ENCODE measurements around the gene AIPL1.

The AIPL1 gene

DNA sequence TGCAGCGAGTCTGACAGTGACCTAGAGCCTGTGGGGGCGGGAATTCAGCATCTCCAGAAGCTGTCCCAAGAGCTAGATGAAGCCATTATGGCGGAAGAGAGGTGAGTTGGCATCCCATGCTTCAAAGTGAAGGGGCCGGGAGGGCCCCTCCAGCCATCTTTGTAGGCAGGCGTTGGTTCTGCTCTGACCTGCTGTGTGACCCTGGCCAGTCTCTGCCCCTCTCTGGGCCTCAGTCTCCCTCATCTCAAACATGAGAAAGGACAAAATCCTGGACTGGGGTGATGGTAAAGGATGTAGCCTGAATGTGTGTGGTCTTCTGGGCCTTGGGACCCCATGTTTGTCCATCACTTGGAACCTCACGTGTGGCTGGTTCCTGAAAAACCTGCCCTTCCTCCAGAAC is 14.4 kb upstream of the AIPL1 start:
- DNase-seq (ENCODE audit: low read depth): no peak

DNA sequence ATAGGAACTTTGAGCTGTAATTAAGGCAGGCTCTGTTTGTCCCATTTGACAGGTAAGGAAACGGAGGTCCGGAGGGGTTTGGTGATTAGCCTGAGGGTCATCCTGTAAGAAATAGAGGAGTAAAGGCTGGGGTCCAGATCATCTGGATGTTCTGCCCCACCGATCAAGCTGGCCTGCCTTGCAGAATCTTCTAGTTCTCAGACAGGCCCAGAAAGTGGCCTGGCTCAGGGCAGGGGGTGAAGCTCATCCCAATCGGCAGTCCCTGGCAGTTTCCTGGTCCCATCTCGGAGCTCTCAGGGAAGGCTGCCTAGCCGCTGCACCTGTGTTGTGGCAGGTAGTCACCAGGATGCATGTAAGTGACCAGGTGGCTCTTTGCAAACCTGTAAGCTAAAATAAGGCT is 13.6 kb upstream of the AIPL1 start:
- DNase-seq (ENCODE audit: low read depth): no peak

DNA sequence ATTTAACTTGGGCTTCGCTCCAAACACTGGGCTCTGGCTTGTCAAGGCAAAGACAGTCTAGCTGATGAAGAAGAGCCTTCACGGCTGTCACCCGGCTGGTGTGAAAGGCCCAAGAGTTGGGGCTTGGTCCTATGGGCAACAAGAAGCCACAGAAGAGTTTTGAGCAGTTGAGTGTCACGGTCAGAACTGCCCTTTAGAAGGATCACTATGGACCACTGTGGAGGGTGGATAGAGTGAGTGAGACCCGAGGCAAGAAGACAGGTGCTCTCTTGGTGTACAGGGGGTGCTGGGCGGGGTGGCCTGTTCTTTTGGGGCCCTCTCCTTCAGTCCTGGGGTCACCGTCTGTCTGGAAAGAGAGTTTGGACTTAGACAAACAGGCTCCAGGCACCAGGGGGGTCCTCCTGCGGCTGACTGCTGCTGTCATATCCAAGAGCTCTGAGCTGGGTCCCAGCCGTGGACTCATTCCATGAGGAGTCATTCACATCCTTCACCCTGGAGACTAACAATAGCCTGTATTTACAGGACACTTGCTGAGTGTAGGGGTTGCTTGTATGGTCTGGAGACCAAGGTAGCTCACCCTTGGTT is 11.7 kb upstream of the AIPL1 start:
- DNase-seq (ENCODE audit: low read depth): no peak

DNA sequence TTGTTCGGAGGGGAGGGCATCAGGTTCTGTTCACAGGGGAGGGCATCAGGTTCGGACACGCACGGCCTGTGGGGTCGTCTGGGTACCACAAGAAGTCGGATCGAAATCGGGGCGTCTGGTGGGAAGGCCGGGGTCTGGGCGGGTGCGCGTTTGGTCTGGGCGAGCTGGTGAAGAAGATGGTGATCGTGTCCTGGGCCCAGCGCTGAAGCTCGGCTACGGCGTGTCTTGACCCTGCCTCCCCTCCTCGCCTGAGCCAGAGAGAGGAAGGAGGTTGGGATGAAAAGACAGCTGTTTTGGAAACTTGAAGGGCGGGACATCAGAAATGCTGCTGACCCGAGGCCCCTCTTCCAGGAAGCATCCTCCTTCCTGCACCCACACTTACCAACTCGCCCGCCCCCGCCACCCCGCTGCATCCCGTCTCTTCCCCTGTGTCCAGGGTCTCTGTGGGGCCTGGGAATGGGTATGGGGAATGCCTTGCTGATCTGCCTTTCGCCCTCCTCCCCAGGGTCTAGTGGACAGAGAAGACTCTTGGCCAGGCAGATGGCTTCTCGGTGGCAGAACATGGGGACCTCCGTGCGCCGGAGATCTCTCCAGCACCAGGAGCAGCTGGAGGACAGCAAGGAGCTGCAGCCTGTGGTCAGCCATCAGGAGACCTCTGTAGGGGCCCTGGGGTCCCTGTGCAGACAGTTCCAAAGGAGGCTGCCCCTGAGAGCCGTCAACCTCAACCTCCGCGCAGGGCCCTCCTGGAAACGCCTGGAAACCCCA is 9.8 kb upstream of the AIPL1 start:
- no peak for DNase-seq (ENCODE audit: low read depth)

DNA sequence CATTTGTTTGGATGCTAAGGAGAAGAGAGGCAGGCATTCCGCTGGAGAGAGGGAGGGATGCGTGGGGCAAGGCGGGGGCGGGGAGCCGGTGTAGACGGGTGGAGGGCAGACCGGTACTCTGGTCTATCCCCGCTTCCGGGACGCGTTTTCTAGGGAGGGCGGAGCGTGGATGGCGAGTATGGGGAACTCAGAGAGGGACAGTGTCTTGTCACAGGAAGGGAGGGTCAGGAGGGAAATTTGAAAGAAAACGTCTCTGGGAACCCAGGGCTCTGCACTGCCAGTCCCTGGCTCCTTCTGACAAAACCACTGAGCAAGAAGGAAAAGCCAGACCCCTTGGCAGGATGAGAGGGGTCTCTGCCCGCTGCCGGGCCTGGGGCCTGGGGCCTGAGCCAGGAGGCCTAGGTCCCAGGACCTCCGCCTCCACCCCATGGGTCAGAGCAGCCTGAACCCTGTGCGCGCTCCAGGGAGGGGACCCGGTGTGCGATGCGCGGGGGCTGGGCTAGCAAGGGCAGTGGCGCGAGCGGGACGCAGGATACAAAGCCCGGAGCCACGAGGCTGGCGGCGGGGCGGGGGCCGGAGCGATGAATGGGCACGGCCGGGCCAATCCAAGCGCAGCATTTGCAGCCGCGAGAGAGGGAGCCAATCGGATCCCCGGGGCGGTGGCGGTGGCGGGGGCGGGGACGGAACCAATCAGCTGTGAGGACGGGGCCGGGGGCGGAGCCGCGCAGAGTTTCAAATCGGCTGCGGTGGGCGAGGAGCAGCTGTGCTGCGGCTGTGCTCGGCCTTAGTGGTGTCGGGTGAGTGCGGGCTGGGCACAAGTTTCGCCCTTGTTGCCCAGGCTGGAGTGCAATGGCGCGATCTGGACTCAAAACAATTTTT is 9.0 kb upstream of the AIPL1 start, which contains the start of gene PIMREG:
Gene PIMREG, plus strand, starts transcription at position 764 of the 879 bp plus-strand sequence. CDS start 656 bp downstream, outside the sequence.
- DNase-seq (ENCODE audit: low read depth): peak; percentile 73

DNA sequence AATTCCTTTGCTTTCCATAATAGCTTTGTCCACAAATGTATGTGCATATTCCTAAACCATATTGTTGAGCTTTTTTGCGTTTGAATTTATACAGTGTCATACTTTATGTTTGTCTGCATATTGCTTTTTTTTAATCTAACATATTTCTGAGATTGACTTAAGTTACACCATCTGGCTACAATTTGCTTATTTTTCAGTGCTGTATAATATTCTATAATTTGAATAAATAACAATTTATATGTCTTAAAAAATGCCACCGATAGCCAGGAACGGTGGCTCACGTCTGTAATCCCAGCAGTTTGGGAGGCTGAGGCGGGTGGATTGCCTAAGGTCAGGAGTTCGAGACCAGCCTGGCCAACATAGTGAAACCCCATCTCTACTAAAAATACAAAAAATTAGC is 7.9 kb upstream of the AIPL1 start:
- no peak for DNase-seq (ENCODE audit: low read depth)

DNA sequence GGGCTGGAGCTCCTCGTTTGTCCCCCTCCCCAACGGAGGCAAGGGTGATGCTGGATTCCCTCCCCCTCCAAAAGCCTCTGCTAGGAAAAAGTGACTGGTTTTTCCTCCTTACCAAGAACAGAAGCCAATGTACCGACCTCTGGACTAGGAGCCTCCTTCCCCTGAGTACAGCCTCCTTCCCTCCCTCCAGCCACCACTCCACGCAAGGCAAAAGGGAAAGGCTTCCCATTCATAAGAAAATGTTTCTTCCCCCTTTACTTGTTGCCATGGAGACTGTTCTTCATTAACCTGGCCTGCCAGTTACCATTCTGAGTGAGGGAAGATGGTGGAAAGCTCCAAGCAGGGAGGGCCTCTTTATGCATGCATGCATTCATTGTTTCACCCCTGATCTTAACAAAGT is 5.0 kb upstream of the AIPL1 start:
- DNase-seq (ENCODE audit: low read depth): no peak

DNA sequence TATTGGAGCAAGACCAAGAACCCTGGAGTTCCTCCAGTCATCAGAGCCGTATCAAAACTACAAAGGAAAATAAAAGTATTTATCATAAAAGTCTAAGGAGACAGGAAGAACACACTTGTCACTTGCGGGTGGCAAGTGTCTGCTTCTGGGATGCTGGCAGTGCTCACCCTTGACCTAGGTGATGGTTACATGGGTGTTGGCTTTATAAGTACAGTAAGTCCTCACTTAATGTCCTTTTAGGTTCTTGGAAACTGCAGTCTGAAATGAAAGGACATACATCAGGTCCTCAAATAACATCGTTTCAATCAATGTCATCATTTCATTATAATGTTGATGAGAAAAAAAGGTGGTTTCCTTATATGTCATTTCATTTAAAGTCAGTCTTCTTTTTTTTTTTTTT is 3.0 kb upstream of the AIPL1 start:
- DNase-seq (ENCODE audit: low read depth): no peak

DNA sequence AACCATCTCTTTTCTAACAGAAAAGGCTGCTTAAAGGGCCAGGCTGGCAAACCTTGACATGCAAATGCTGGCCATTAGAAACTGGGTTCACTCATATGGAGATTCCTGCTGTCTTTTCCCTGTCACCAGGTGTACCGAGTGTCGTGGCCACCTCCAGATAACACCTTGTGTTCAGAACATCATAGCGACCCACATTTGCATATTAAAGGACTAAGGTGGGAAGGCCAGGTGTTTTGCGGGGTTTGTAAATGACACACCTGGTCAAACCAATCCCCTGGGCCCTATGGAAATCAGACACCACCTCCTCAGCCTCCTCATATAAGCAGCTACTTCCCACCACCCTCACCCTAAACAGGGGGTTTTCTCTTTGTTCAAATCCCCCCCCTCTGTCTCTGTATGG is 2.5 kb upstream of the AIPL1 start:
- no peak for DNase-seq (ENCODE audit: low read depth)

DNA sequence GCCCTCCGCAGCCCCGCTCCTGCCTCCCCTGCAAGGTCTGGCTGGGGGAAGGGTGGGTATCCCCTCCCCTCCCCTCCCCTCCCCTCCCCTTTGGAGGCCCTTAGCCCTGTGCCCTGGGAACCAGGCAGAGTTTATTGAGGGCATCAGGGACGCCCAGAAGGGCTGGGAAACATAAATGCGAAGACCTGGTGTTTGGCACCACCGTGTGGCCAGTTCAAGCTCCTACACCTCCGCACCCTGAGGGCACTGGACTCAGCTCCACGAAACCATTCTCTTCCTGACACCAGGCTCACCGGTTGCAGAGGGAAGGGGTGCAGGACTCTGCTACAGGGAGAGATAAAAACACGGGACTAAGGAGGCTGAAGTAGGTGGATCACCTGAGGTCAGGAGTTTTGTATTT is 1.0 kb upstream of the AIPL1 start:
- peak; percentile 38 for DNase-seq (ENCODE audit: low read depth)

DNA sequence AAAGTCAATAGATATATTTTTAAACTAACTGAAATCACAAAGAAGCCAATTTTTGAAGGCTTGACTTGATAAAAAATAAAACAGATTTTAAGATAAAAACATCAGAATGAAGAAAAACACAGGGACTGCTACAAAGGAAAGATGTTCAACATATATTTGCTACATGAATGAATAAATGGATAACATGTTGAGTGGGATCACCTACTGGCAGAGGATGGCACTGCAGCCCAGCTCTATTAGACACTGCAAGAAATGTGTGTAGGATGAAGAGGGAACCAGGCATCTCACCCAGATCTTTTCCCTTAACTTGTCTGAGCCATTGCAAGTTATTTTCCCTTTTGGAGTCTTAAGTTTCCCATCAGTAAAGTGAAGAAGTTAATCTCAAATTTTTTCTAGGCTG is 4.2 kb downstream of the AIPL1 start:
- DNase-seq (ENCODE audit: low read depth): no peak

DNA sequence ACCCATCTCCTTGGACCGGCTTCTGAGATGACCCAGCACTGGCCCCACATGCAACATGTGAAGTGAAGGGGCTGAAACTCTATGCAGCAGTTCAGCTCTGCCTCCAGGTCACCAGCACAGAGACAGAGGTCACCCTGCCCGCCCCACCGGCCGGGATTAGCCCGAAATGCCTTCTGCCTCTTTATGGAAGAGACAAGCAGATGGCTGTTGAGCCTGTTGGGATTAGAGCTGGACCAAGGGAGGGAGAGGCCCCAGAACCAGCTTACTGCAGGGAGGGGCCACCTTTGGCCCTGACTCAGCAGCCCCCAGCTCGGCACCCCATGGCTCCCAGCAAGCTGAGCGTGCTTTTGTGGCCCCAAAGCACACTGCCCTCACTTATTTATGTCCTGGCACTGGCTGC is 5.7 kb downstream of the AIPL1 start:
- DNase-seq (ENCODE audit: low read depth): no peak

DNA sequence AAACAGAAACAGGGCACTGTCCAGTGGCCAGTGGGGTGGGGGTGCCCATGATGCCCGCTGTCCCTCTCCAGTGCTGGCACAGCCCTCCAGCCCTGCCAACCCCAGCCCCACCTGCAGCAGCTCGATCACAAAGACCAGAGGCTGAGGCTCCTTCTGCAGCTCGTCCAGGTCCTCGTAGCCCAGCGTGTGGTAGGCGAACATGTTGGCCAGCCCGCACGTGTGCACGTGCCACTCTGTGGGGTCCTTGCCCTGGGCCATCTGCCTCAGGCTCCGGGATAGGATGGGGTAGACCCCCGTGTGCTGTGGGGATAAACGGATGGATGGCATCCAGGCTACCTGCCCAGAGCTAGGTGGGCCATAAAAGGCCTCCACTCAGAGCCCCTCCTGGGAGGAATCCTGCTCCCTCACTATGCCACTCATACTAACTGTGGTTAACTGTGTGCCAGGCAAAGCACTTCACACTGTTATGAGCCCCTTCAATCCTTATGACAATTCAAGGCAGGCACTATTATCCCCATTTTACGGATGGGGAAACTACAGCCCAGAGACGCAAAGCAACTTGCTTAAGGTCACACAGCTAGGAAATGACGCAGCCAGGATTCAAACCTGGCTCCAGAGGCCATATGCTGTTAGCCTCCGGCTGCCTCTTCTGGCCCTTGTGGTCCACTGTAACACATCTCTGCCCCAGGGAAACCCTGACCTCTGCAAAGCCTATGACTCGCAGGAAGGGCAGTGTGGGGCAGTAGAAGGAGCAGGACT is 6.5 kb downstream of the AIPL1 start:
- no peak for DNase-seq (ENCODE audit: low read depth)

DNA sequence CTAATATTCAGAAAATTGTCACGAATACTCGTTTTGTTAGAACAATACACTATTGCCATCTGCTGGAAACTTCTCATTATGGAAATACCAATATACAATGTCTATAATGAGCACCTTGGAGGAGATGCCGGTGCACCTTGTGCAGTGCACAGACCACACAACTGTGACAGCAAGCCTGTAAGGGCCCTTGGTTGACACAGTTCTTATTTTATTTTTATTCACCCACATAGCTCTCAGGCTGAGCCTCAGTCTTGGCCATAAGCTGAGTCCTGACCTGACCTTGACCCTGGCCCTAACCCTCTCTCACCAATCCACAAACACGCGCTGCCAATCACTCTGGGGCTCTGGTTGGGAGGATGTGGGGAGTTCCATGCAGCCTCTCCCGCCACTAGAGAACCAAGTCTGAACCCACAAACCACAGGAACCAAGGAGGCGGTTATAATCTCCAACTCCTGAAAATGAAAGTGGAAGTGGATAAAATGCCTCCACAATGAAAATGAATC is 7.6 kb downstream of the AIPL1 start:
- no peak for DNase-seq (ENCODE audit: low read depth)

DNA sequence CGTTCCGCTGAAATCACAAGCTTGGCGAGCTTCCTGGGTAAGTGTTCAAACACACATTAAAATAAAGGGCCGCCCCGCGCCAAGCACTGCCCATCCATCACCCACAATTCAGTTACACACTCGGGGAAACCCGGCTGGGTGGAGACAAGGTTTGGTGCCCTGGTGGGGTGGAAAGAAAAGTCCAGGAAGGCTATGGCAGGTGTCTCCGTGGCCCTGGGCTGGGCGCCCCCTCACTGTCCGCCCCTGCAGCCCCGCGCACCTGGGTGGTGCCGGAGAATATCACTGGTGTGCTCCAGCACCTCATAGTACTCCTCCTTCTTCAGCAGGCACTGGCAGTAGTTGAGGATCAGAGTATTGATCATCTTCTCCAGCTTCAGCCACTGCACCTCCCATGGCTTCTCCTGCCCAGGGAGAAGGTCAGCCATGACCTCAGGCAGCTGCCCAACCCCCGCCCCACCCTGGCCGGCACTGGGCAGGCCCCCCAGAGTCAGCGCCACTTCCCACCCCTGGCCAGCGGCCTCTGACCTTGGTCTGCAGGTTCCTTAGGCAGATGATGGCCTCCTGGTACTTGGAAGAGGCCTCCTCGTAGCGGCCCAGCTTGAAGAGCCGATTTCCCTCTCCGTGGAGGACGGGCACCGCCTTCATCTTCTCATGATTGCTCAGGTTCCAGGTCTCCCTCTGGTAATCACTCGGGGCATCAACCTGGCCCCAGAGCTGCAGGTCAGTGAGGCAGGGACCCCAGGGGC is 8.4 kb downstream of the AIPL1 start:
- DNase-seq (ENCODE audit: low read depth): no peak

DNA sequence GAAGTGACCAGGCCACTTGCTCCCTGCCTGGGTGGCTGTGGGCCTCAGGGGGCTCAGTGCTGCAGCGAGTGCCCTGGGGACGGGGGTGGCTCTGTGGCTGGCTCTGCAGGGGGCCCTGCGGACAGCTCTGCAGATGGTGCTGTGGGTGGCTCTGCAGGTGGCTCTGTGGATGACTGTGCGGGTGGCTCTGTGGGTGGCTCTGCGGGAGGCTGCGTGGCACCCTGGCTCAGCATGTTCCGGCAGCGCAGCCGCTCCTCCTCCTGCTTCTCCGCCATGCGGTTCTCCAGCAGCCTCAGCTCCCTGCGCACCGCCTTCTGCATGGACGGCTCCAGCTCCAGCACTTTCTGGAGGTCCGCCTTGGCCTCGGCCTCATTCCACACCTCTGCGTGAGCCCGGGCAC is 9.5 kb downstream of the AIPL1 start:
- no peak for DNase-seq (ENCODE audit: low read depth)

DNA sequence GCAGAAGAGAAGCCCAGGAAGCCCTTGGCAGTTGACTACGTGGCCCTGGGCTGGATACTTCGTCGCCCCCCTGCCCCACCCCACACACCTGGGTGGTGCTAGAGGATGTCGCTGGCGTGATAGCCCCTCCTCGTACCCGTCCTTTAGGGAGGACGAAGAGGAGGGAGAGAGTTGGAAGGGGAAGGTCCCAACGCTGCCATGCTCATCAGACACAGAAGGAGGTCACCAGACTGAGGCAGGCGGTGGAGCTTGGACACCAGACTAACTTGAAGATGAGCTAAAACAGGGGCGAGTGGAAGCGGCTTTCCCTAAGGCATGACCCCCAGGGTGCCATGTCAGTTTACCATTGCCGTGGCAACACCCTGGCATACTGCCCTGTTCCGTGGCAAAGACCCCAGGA is 11.0 kb downstream of the AIPL1 start:
- no peak for DNase-seq (ENCODE audit: low read depth)

DNA sequence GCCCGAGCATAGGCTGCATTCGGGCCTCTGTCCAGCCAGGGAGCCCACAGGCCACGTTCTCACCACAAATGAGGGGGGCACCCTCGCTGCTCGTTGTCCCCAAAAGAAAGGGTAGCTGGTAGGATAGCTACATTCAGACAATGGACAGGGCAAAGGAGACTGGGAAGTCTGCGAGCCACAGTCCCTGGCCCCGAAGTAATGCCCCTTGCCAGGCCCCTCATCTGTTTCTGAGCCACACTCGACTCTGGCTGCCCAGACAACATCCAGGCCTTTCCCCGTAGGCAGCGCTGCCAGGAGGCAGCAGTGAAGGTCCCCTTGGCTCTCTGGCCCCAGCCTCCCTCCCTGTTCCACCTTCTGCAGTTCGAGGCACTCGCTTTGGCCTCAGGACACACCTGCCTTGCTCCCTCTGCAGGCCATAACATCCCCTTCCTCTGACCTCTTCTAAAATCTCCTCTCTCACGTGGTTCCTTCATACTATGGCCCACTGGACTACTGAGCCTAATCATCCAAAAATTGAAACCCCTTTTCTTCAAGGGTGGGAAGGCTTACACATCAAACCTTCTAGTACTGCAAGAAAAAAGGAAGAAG is 12.2 kb downstream of the AIPL1 start:
- no peak for DNase-seq (ENCODE audit: low read depth)

DNA sequence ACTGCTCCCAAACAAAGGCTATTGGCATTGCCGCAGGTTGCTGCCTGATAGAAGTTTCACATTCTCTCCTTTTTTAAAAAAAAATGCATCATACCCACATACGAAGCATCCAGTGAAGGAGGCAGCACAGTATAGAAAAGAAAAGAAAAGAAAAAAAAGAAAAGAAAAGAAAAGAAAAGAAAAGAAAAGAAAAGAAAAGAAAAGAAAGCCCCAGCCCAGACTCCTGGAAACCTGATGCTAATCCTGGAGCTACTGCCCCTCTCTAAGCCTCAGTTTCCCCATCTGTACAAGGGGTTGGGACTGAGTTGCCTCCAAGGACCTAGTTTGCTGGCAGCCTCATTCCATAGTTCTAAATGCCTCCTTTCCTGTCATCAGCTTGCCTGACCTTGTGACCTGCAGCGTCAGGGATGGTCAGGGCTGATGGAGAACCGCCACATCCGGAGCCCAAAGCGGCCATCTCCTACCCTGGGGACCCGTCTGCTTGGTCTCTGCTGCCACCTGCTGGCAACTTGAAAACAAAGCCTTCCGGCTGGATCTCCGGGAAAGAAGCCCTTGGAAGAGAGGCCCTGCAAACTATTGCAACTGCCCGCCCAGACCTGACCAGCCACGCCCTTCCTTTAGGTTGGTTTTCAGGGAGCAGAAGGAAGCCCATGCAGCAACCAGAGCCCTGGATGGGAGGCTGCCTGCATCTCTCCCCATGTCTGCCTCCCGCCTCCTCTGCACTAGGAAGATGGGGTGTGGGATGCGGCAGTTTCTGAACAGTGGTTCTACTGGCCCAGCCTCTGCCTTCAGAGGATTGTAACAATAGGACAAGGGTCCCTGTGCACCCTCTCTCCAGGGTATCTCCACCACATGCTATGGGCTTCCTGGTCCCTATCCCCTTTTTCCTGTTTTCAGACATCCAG is 13.0 kb downstream of the AIPL1 start:
- peak; percentile 48 for DNase-seq (ENCODE audit: low read depth)

DNA sequence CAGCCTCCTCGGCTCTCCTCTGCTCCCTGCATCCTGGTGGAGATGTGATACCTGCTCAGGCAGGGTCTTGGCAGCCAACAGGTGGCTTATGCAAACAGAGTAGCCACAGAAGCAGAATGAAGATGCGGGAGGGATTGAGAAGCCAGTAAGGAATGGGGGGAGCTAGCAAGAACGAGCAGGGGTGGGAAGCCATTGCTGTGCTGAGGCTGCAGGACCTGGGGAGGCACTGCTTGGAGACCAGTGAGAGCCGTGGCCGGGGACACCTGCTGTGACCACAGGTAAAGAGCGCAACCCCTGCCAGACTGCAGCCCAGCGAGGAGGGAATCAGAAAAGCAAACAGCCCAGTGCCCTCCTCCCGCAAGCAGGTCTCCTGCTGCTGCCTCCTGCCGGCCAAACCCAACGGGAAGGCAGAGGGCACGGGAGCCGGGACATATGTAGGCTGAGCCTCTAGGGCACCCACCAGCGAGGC is 14.7 kb downstream of the AIPL1 start:
- DNase-seq (ENCODE audit: low read depth): no peak

All from GM04504 (cell line).